Ishikawa (cell line): ENCODE results near the gene RASD2.

ENCODE experiments used
- CEBPB ChIP-seq: IDR thresholded peaks from 2 replicates; pipeline ENCODE4 v1.6.1; 2012
- CREB1 ChIP-seq: IDR thresholded peaks from 2 replicates; pipeline ENCODE4 v1.6.1; 2012; ENCODE audit warnings: low read depth
- EGR1 ChIP-seq: IDR thresholded peaks from 2 replicates; pipeline ENCODE4 v1.6.1; 2012
- EP300 ChIP-seq: IDR thresholded peaks from 2 replicates; pipeline ENCODE4 v1.6.1; 2012; ENCODE audit warnings: borderline replicate concordance
- MAX ChIP-seq: IDR thresholded peaks from 2 replicates; pipeline ENCODE4 v1.6.1; 2012
- NFIC ChIP-seq: IDR thresholded peaks from 2 replicates; pipeline ENCODE4 v1.6.1; 2012
- RAD21 ChIP-seq: IDR thresholded peaks from 2 replicates; pipeline ENCODE4 v1.6.1; 2012; ENCODE audit warnings: low read depth
- REST ChIP-seq: IDR thresholded peaks from 2 replicates; pipeline ENCODE4 v1.6.1; 2012; ENCODE audit warnings: low read depth, mild to moderate bottlenecking
- TAF1 ChIP-seq: IDR thresholded peaks from 2 replicates; pipeline ENCODE4 v1.6.1; 2012; ENCODE audit warnings: low read depth, mild to moderate bottlenecking
- TCF12 ChIP-seq: IDR thresholded peaks from 2 replicates; pipeline ENCODE4 v1.6.1; 2012; ENCODE audit warnings: low read depth
- YY1 ChIP-seq: IDR thresholded peaks from 2 replicates; pipeline ENCODE4 v1.6.1; 2012; ENCODE audit warnings: low read depth
- ZBTB7A ChIP-seq: IDR thresholded peaks from 2 replicates; pipeline ENCODE4 v1.6.1; 2012; ENCODE audit warnings: low read depth

- TF ChIP-seq REST: no peak
- no peak for TF ChIP-seq TAF1
- no peak for TF ChIP-seq MAX
- no peak for TF ChIP-seq CREB1
- no peak for TF ChIP-seq RAD21
- no peak for TF ChIP-seq CEBPB
- no peak for TF ChIP-seq YY1
- no peak for TF ChIP-seq EP300
- TF ChIP-seq NFIC: no peak
- TF ChIP-seq TCF12: no peak
- no peak for TF ChIP-seq EGR1
- no peak for TF ChIP-seq ZBTB7A
Observed at GRCh38 chr22:35530700-35531099, 9.9 kb upstream of the RASD2 start.
